Measurements from ENCODE around the gene ACBD4. TPM values are rescaled to one million over a fixed set of nuclear protein-coding genes. Genes with fewer than 3 reads are reported as not detected.

ACBD4 gene
- polyA plus RNA-seq, 4 donors, result 11.4 to 19.0 (median 16.9) TPM

GRCh38 chr17:45132572-45133463 lies 2.7 kb upstream of the ACBD4 start:
- no peak for DNase-seq (ENCODE audit: low read depth in 4 of 4, low spot score in 2 of 4)

DNA sequence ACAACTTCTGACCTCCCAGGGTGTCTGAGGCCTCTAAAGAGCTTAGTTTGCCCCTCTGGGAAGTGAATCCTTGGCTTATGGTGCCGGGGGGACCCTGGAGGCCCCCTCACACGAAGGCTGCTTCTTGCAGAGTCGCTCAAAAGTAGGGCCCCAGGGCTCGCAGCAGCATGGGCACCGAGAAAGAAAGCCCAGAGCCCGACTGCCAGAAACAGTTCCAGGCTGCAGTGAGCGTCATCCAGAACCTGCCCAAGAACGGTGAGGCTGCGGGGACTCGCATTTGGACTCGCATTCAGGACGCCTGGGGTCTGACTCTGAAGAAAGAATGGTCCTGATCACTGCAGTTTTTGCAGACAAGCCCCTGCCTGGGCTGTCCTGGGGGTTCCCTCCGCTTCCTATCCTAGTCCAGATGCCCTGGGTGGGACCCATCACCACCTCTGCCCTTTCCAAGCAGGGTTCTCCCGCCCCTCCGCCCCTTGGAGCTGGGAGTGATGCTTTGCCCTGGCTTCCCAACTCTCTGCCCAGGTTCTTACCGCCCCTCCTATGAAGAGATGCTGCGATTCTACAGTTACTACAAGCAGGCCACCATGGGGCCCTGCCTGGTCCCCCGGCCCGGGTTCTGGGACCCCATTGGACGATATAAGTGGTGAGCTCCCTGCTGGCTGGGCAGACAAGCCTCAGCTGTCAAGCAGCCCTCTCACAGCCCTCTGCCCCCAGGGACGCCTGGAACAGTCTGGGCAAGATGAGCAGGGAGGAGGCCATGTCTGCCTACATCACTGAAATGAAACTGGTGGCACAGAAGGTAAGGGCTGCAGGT lies 698 bp downstream of the ACBD4 start:
- DNase-seq (ENCODE audit: low read depth in 4 of 4, low spot score in 2 of 4), result no peak

- DNase-seq (ENCODE audit: low read depth in 4 of 4, low spot score in 2 of 4), result no peak
Observed at GRCh38 chr17:45136846-45137560, 1.5 kb downstream of the ACBD4 start.

GRCh38 chr17:45137561-45138305 lies 2.2 kb downstream of the ACBD4 start:
- no peak for DNase-seq (ENCODE audit: low read depth in 4 of 4, low spot score in 2 of 4)

- DNase-seq (ENCODE audit: low read depth in 4 of 4, low spot score in 2 of 4), result no peak
Observed at GRCh38 chr17:45138911-45139532, 3.5 kb downstream of the ACBD4 start.

GRCh38 chr17:45139533-45139920 lies 4.0 kb downstream of the ACBD4 start:
- no peak for DNase-seq (ENCODE audit: low read depth in 4 of 4, low spot score in 2 of 4)

DNA sequence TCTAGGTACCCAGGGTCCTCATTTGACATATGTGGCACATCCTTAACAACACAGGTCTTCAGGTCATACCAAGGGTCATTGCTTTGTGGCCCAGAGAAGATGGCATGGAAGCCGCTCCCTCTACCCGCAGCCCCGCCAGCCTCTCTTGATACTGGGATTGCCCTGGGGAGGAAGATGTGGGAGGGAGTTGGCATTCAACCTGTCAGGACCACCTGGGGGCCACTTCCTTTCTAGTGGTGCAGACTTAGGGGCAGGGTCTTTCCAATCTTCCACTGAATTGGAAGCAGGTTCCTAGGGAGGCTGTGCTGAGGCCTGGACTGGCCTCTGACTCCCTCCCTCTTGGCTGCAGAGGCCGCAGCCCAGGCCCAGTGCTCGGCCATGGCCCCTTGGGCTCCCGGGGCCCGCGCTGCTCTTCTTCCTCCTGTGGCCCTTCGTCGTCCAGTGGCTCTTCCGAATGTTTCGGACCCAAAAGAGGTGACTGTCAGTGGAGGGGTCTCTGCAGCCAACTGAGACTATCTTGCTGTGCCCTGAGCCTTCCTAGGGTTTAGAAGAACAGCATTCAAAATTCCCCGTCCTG lies 7.7 kb downstream of the ACBD4 start:
- no peak for DNase-seq (ENCODE audit: low read depth in 4 of 4, low spot score in 2 of 4)

GRCh38 chr17:45143767-45144198 lies 8.3 kb downstream of the ACBD4 start:
- peak in 1 of 4 donors; percentile 64 for DNase-seq (ENCODE audit: low read depth in 4 of 4, low spot score in 2 of 4)

GRCh38 chr17:45144199-45145034 lies 8.9 kb downstream of the ACBD4 start:
- DNase-seq (ENCODE audit: low read depth in 4 of 4, low spot score in 2 of 4), result no peak

GRCh38 chr17:45145035-45145389 lies 9.5 kb downstream of the ACBD4 start:
- DNase-seq (ENCODE audit: low read depth in 4 of 4, low spot score in 2 of 4), result no peak

- no peak for DNase-seq (ENCODE audit: low read depth in 4 of 4, low spot score in 2 of 4)
Observed at GRCh38 chr17:45146166-45146565, 10.7 kb downstream of the ACBD4 start.

- DNase-seq (ENCODE audit: low read depth in 4 of 4, low spot score in 2 of 4), result no peak
Observed at GRCh38 chr17:45146592-45146889, 11.1 kb downstream of the ACBD4 start.

- DNase-seq (ENCODE audit: low read depth in 4 of 4, low spot score in 2 of 4), result peak in 1 of 4 donors; percentile 69
Observed at GRCh38 chr17:45146890-45147580, 11.5 kb downstream of the ACBD4 start.

- peak; percentile 85 to 98 (median 91) for DNase-seq (ENCODE audit: low read depth in 4 of 4, low spot score in 2 of 4)
Observed at GRCh38 chr17:45147581-45148182, 12.2 kb downstream of the ACBD4 start.

DNA sequence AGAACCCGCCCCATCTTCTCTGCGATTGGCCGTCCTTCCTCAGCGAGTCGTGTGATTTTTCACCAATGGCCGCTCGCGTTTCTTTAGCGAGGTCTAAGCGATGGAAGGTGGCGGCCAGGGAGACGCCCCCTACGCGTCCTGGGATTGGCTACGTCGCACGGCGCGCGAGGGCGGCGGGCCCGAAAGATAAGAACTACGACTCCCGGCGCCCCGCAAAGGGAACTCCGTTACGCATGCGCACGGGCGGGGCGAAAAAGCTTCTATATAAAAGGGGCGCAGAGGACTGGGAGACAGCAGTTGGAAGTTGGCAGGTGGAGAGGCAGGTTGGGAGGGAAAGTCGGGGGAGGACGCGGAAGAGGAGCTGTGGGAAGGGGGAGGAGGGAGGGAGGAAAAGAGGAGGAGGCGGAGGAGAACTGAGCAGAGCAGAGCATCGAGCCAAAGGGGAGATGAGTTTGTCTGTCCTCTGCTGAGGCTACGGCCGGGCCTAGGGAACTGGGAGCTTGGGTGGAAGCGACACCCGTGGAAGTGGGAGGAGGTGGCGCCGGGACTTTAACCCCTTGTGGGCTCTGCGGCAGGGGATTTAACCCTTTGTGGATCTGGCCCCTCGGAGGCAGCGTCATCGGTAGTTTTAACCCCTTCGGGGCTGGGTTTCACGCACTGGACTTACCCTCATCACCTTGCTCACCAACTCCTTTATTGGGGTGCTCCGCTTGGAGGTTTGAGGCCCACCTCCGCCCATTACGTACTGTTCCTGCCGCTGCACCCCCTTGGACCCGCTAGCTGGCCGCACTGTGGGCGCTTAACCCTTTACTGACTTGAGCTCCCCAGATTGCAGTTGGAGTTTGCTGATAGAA lies 12.9 kb downstream of the ACBD4 start, which contains the start of gene HEXIM1:
TSS of gene HEXIM1 (plus strand) at position 293 of the 854 bp plus-strand sequence. CDS start 716 bp downstream, outside the sequence.
- DNase-seq (ENCODE audit: low read depth in 4 of 4, low spot score in 2 of 4), result peak; percentile 99 to 100 (median 100)

- peak in 2 of 4 donors; percentile 77 to 88 for DNase-seq (ENCODE audit: low read depth in 4 of 4, low spot score in 2 of 4)
Observed at GRCh38 chr17:45149037-45149668, 13.7 kb downstream of the ACBD4 start.

Data from left renal cortex interstitium (tissue), 4 donors.